ENCODE data around the gene DNAH2.
"Not testable (repeated sequence)": the region's sequence is repeated elsewhere in the genome, so short reads cannot be mapped to it uniquely, and the experiment has no call there.

The DNAH2 gene

GRCh38 chr17:7781429-7781828 is 63.9 kb downstream of the DNAH2 start:
- DNase-seq: no peak

DNA sequence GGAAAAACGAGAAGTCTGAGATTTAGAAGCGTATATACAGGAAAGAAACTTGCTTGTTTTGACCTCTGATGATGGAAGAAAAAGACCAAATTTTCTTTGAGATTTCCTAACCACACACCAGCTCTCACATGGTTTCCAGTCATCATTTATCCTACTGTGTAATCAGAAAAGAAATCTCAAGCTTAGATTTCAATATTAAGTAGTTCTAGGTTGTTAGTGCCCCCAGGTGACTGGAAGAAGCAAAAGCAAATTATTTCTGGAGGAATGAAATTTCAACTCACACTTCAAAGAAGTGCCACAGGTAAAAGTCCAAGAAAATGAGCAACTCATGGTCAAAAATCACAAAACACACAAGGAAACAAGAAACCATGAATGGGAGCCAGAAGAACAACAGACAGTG is 64.7 kb downstream of the DNAH2 start:
- DNase-seq: no peak

- no peak for DNase-seq
Measured at GRCh38 chr17:7786866-7787265, 69.3 kb downstream of the DNAH2 start.

DNA sequence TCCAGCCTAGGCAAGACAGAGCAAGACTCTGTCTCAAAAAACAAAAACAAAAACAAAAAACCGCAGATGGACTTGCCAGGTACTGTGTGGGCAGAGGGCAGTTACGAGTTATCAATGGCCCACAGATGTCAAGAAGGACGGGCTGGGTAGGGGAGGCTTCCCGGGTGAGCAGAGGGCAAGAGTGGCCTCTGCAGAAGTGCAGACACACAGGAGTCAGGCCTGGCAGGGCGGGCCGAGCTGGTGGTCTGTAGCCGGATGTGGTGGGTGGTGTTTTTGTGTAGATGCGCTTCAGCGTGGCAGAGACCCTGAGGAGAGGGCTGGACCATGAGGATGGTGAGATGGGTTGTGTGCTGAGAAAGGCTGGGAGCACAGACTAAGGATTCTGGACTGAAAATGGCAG is 71.6 kb downstream of the DNAH2 start:
- DNase-seq: no peak

DNA sequence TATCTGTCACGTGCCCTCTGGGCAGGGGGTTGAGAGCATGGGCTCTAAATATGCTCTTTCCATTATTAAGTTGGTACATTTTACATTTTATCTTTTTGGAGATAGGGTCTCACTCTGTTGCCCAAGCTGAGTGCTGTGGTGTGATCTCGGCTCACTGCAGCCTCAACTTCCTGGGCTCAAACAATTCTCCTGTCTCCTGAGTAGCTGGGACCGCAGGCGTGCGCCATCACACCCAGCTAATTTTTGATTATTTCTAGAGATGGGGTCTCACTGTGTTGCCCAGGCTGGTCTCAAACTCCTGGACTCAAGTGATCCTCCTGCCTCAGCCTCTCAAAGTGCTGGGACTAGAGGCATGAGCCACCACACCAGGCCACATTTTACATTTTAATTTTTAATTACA is 72.6 kb downstream of the DNAH2 start:
- DNase-seq: no peak

DNA sequence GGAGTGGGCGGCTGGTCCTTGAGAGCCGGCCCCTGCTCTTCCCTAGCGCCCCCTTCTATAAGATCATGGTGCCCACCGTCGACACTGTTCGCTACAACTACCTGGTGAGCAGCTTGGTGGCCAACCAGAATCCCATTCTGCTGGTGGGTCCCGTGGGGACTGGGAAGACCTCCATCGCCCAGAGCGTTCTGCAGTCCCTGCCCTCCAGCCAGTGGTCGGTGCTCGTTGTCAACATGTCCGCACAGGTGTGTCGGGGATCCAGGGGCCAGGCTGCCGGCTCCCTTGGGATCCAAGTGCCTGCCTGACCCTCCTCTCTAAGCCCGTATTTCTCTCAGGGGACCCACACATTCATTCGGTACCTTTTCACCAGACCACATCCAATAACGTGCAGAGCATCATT is 75.1 kb downstream of the DNAH2 start:
- DNase-seq: no peak

GRCh38 chr17:7794075-7794663 is 76.6 kb downstream of the DNAH2 start:
- DNase-seq: no peak

DNA sequence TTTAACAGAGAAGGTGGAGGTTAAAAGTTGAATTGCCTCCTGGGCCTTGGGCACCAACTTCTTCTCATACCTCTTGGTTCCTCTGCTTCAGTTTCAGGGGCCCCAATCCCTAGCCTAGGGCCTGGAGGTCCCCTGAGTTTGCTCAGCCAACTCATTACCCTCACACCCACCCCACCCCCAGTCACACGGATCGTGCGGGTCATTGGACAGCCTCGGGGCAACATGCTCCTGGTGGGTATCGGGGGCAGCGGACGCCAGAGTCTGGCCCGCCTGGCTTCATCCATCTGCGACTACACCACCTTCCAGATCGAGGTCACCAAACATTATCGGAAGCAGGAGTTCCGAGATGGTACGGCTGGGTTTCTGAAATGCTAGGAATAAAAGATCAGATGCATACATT is 80.4 kb downstream of the DNAH2 start:
- DNase-seq: no peak

DNA sequence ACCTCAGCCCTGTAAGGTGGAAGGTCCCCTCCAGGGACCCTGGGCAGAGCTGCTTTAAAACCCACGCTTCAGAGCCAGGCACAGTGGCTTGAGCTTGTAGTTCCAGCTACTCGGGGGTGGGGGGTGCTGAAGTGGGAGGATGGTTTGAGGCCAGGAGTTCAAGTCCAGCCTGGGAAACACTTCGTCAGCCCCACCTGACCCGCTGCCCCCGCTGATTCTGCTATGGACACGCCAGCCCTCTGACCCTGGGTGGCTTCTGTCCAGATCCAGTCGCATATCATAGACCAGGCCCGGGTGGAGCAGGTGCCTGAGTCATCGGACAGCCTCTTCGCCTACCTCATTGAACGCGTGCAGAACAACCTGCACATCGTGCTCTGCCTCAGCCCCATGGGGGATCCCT is 81.3 kb downstream of the DNAH2 start:
- no peak for DNase-seq

DNA sequence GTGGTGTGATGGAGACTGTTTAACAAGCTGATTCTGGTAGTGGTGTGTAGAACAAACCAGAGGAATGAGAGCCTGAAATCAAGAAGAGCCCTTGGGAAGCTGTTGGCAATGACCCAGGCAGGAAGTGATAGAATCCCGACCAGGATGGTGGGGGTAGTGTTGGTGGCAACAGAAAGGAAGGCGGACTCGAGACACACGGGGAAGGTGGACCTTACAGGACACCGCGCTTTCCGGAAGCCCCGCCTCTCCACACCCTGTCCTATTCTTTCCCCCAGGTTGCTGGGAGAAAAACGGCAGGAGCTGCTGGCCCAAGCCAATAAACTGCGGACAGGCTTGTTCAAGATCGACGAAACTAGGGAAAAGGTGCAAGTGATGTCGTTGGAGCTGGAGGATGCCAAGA is 86.4 kb downstream of the DNAH2 start:
- no peak for DNase-seq

DNA sequence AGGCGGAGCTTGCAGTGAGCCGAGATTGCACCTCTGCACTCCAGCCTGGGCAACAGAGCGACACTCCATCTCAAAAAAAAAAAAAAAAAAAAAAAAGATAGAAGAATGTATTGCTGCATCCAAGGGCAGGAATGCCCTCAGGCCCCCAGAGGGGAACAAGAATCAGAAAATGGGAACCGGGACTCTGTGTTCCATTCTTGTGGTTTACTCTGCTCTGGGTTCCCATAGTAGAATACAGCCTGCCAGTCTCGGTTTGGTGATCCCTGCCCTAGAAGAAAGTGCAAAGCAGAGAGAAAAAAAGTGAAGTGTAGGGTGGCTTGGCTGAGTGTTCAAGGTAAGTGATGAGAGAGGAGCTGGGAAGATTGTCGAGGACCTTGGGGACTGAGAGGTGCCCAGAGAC is 89.0 kb downstream of the DNAH2 start:
- no peak for DNase-seq

GRCh38 chr17:7807206-7807605 is 89.7 kb downstream of the DNAH2 start:
- no peak for DNase-seq

DNA sequence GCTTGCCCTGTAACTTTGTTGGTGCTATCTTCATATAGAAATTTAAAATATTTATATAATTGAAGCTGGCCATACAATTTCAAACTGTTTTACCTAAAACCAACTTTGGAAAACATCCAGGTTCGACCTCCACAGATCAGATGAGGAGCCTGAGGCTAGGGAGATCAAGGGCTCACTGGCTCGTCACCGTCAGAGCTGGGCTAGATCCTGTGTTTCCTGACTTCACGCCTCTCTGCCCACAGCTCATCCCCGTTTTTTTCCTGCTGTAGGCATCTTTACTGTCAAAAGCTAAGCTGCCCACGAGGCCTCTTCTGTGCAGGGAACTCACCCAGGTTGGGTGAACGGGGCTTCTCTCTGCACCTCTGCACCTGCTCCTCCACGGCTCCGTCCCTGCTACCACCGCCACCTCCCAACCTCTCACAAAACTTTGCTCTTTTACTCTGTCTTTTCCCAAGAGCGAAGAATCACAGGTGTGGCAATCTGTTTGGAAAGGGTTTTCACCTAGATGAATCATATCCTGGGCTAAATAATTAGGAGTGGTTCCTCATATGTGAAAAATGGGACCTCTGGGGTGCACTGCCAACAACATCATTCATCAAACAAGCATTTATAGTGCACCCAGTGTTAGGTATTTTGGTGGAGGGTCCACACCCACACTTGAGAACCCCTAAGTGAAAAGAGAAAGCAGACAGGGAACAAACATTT is 91.7 kb downstream of the DNAH2 start:
- DNase-seq: no peak

GRCh38 chr17:7809791-7810343 is 92.3 kb downstream of the DNAH2 start:
- DNase-seq: not testable (repeated sequence)

DNA sequence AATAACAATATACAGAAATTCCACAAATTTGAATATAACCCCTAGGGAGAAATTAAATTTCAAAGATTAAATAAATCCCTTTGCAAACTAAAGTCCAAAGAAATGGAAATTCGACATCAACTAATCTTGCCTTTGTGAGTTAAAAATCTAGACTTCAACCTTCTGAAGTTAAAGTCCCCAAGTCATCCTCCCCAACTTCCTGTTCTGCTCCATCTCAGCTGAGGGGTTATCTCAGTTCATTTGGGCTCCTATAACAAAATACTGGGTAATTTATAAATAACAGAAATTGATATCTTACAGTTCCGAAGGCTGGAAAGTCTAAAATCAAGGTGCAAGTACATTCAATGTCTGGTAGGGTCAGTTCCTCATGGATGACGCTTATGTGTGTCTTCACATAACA is 93.7 kb downstream of the DNAH2 start:
- DNase-seq: no peak

- DNase-seq: no peak
Measured at GRCh38 chr17:7814969-7815368, 97.4 kb downstream of the DNAH2 start.

DNA sequence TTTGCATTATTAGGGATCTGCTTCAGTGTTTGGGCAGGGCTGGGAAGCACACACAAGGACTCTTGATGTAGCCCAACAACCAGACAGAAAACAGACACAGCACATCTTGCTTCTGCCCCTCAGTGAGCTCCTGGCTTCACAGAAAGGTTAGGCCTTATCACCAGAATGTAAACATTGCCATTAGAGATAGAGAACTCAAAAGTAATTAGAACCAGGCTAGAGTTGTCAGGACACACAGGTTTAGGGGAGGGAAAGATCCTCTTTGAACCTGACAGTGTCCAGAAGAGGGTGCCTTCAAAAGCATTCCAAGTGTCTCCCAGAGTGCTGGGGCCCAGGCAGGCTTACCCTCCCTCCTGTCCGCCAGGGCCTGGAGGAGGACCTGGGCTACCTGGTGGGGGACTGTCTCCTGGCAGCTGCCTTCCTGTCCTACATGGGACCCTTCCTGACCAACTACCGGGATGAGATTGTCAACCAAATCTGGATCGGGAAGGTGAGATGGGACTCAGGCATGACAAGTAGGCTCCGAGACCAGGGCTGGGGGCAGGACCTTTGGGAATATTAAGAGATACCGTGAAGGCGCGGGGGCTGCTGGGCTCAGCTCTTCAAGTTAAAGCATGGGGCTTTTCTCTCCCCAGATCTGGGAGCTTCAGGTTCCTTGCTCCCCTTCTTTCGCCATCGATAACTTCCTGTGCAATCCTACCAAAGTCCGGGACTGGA is 99.5 kb downstream of the DNAH2 start:
- no peak for DNase-seq

DNA sequence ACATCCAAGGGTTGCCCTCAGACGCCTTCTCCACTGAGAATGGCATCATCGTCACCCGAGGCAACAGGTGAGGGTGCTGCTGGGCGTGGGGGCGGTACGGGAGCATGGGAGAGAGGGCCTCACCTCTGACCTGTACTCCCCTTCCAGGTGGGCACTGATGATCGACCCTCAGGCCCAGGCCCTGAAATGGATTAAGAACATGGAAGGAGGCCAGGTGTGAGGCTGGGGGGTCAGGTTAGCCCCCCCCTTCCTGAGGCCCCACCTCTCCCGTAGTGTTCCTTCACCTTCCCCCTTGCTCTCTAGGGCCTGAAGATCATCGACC is 100.1 kb downstream of the DNAH2 start:
- no peak for DNase-seq

GRCh38 chr17:7818026-7818425 is 100.5 kb downstream of the DNAH2 start:
- DNase-seq: no peak

GRCh38 chr17:7818746-7819645 is 101.5 kb downstream of the DNAH2 start:
- no peak for DNase-seq

- no peak for DNase-seq
Measured at GRCh38 chr17:7820231-7820630, 102.7 kb downstream of the DNAH2 start.

DNA sequence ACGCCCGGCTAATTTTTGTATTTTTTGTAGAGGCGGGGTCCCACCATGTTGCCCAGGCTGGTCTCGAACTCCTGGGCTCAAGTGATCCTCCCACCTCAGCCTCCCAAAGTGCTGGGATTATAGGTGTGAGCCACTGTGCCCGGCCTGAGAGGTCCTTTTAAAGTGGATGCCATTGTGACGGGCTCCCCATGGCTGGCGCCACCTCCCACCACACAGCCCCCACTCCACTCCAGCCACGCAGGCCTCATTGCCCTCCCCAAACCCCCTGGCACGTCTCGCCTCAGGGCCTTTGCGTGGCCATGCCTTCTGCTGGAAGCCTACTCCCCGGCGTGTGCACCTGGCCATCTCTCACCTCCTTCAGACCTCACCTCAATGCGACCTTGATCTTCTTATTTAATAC is 104.6 kb downstream of the DNAH2 start:
- DNase-seq: no peak

- DNase-seq: no peak
Measured at GRCh38 chr17:7823581-7824001, 106.0 kb downstream of the DNAH2 start.

Measured in activated effector memory CD4-positive, alpha-beta T cell treated with Interleukin-2 at 50 U/mL for 16 hours (primary cell).